T follicular helper cell (primary cell): ENCODE data around the gene RRP1.

Source experiments
- DNase-seq: peaks from one replicate; pipeline ENCODE4 v3.0.0-alpha.2; 2020; ENCODE audit warnings: low read depth

Gene RRP1

DNA sequence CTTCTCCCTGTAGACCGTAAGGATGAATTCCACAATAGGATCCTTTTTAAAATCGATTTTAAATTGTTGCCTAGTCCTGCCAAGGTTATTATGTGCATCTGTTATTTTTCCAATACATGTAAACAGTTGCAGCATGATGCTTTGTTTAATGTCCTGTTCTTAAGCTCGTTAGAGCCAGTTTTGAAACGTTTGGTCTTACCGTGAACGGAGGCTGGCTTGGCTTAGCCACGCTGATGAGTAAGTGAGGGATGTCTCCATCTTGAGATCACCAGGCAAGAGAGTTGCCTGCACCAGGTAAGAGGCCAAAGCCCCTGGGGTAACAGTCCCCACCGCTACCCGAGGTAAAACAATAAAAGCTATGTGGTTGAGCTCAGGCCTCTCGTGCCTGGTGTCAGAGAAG is 30.6 kb upstream of the RRP1 start:
- DNase-seq, result no peak

DNA sequence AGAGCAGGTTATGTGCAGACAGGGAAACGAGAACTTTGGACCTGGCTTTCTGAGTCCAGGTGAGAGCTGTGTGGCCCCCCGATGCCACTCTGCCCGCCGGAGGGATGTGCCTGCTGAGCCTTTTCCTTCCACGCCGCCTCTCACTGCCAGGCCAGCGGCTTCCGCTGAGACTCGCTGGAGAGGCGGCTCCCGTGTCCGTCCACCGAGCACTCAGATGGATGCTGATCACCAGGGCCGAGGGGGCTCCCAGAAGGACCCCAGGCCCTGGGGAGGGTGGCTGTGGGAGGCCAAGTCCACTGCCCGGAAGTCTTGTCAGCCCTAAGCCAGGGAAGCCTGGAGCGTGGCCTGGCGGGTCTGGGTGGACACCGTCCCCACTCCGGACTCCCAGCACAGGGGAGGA is 29.7 kb upstream of the RRP1 start:
- DNase-seq, result no peak

DNA sequence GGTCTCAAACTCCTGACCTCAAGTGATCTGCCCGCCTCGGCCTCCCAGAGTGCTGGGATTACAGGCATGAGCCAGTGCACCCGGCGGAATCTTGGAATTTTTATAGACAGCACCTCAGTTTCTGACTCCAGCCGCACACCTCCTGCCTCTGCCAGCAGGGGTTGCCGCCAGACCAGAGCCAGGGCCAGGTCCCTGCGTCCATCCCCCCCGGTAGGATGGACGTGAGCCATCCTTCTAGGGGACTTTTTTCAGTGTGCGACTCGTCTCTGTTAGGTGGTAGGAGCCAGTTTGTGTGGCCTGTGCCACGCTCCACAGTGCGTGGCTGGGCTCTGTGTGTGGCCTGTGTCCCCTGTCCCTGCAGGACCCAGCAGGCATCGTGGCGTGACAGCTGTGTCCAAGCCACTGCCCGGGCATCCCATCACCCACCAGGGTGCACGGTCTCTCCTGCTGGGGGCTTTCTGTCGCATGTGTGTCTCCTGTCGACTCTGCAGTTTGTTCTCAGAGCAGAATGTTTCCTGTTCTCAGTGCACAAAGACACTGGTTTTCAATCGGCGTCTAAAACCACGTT is 28.9 kb upstream of the RRP1 start:
- DNase-seq, result no peak

DNA sequence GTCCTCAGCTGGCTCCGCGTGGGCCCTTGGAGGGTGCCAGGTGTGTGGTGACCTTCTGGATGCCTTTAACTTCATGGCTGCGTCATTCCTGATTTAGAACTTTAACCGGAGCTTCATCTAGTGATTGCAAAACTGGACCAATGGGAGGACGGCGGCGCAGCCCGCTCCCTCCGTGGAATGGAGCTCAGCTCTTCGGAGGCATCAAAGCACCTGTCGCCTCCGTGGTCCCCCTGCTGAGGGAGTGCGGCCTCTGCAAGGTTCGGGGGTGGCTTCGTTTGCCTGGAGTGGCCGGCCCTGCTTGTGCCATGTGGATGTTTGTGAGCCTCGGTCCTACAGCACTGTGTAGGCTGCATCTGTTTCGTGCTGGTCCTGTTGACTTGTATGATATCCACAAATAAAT is 27.5 kb upstream of the RRP1 start:
- DNase-seq, result no peak

DNA sequence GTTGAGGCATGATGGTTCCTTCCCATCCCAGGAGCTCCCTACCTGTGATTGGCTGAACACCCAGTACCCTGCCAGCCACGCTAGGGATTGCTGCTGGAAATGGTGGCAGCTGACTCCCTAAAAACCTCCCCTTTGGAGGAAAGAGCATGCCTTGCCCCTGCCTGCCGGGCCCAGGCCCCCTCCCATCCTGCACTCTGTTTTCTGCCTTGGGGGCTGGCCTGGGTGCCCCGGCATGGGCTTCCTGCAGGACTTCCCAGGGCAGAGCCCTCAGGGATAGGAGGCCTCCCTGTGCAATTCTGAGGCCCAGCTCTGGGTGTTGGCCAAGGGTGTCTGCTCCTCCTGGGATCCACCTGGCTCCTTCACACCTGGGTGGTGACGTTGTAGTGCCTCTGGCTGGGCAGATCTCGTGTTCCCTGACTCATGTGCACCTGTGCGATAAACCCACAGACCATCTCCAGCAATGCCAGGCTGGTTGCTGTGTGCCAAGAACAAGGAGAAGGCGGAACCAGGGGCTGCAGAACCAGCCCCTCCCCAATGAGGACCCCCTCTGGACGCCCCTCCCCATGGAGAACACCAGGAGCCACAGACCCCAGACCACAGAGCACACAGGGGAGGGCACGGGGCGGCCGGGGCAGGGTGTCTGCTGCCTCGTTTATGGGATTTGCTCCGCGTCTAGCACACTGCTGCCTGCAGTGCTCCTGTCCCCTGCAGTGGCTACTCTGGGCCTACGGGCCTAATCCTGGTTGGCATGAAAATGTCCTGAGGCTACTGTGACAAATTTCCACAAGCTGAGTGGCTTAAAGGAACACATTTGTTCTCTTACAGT is 26.9 kb upstream of the RRP1 start:
- no peak for DNase-seq

DNA sequence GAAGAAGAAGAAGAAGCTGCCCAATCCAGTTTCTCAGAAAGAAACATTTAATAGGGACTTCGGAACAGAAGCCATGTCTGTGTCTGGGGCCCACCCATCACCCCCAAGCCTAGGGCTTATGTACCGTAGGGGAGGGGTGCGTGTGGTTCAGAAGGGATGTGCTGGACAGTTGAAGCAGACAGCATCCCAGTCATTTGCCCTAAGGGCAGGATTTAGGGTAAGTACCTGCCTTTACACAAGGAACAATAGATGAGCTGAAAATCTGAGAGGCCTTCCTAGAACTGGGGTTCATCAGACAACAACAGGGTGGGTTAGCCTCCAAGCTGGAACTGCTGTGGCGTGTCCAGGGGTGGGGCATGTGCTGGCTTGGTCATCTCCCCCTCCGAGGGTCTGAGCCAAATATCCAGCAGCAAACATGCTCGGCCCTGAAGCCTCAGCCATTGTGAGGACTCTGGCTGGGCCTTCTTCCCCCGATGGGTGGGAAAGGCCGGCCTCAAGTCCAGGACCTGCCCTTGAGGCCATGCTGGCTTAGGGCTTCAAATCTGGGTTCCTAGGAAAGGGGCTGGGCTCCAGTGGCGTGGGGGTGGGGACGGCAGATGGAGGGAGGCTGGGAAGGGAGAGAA is 25.4 kb upstream of the RRP1 start:
- no peak for DNase-seq

DNA sequence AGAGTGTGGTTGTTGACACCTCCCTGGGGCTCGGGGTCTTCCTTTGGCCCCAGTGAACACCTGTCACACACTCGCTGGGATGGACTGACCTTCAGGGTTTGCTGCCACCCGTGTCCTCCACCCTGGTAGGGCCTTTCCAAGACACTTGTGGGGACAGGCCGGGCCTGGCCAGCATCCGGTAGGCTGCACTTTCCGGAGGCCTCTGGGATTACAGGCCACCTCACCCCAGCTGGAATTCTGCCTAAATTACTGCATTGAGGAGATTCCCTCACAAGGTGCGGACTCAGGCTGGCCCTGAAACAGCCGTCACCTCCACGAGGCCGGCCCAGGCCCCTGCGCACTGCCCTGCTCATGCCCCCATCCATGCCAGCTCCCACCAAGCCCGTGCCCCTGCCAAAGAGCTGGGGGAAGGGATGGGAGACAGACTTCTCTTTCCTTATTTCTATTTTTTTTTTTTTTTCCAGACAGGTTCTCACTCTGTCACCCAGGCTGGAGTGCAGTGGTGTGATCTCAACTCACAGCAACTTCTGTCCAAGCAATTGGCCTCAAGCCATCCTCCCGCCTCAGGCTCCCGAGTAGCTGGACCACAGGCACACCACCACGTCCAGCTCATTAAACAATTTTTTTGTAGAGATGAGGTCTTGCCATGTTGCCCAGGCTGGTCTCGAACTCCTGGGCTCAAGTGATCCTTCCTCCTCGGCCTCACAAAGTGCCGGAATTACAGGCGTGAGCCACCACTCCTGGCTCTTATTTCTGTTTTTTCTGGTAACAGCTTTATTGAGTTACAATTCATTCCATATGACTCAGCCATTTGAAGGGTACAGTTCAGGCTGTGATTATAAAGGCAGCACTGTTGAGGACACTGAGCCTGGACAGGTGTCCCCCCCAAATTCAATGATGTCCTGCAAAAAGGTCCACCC is 24.5 kb upstream of the RRP1 start:
- no peak for DNase-seq

DNA sequence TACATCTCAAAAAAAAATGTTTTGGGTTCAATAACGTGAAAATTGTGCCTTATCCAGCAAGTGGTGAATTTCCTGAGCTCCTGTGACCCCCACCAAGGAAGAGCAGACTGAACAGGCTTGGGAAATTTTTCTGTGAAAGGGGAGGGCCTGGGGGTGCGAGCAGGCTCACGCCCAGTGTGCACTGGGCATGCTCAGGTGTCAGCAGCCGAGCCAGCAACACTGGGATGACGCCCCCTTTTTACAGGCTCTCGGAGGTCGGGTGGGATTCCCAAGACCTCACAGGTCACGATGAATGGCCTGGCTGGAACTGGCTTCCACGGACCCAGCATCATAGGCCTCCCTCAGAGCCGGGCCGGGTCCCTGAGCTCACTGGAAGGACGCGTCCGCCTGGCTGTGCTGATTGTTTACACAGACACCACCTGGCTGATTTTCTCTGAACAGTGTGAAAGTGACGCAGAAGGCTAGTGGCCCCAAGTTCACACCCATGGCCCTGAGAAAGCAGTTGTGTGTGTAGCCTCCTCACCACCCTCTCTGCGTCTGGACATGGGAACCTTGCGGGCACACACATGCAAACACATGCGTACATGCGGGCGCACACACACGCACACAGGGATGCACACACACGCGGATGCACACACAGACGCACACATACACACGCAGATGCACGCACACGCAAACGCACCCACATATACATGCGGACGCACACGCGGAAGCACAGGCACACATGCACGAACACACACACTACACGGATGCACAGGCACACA is 22.5 kb upstream of the RRP1 start:
- DNase-seq, result no peak

DNA sequence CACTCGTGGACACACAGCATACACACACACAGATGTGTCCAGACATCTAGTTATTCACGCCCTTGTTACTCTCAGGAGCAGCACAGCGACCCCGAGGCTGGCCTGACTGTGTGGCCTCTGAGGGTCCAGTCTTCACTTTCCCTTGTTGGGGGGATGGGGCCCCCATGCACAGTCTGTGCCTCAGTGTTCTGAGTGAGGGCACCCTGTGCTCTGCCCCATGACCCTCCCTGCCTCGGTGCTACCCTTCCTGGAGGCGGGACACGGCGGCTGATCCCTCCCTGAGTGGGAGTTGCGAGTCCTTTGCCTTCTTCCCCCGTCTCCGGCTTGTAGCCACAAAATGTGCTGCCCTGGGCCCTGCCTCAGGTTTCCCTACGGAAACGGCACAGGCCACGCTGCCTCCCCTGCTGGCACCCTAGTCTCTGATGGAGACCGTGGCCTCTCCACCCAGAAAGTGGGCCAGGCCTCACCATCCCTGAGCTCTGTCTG is 21.8 kb upstream of the RRP1 start:
- no peak for DNase-seq

DNA sequence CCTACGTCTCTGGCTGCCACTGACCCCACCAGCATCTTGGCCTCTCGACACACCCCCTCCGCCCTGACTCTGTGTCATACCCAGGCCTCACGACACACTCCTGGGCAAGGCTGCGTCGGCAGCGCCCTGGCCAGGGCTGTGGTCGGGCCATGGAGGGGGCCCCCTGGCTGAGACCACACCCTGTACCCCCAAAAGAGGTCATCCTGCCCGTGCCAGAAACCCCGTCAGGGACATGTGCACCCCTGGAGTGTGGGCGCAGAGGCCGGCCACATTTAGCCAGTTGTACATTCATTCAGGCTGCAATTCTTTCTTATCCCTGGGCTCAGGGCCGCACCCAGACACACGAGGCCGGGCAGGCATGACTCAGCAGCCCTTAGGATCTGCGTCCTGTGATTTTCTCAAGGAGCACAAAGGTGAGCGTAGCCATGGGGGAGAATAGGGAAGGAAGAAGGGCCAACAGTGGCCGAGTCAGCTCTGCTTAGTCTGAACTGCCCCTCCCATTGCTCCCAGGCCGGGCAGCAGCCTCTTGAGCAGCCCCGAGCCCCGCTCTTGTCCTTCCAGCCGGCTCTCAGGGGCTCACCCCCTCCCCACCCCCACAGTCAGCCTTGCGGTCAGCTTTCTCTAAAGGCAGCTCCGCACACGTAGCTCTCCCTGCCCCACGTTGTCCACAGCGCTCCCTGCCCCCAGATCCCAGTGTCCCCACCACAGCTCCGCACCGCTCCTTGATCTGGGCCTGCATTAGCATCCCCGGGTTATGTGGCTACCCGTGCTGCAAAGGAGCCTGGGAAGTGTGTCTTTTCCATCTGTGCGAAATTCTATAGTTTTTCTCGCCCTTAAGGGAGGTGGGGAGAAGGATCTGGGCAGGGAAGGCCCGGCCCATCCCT is 21.2 kb upstream of the RRP1 start:
- no peak for DNase-seq

DNA sequence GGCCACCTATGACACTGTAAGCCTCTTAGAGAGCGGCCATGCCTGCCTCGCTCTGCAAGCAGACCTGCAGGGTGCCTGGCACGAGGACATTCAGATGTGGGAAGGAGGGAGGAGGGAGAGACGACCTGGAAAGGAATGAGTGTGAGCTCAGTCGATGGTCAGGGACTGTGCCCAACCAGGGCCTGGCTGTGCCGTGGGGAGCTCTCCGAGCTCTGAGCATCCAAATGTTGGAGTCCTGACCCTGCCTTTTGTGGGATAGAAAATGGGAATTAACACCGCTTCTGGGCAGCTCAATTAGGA is 20.6 kb upstream of the RRP1 start:
- DNase-seq, result no peak

DNA sequence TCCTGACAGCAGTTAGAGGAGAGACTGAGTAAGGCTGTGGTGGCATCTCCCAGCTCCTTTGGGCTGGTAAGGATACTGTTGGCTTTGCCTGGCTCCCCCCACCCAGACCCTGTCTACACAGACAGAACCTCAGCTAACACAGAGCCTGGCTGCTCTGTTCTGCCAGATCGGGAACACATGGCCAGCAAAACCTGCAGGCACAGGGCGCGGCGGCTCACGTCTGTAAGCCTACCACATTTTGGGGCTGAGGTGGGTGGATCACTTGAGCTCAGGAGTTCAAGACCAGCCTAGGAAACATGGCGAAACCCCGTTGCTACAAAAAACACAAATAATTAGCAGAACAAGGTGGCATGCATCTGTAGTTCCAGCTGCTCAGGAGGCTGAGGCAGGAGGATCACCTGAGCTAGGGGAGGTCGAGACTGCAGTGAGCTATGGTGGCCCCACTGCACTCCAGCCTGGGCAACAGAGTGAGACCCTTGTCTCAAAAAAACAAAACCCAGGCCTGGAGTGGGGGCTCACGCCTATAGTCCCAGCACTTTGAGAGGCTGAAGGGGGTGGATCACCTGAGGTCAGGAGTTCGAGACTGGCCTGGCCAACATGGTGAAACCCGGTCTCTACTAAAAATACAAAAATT is 19.9 kb upstream of the RRP1 start:
- DNase-seq, result no peak

DNA sequence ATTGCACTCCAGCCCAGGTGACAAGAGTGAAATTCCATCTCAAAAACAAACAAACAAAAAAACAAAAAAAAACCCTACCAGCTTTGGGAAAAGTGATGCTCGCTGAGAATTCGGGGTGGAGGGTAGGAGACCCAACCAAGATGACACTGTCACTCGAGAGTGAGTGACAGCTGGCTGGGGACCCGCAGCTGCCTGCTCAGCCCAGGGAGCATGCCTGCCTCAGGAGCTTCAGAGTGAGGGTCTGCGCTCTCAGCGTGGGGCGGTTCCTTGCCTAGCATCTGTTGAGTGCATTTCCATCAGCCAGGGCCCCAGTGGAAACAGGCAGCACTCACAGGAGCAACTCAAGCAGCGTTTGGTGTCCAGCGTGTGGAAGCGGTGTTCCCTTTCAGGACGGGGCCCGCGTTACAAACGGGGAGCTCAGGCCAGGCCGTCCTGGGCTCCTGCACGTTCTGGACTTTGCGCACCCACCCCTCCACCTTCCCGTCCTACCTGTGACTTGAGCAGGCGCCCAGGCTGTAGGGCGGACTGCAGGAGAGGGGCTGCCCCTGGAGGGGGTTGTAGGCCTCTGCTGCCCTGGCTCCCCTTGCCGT is 19.2 kb upstream of the RRP1 start:
- no peak for DNase-seq

DNA sequence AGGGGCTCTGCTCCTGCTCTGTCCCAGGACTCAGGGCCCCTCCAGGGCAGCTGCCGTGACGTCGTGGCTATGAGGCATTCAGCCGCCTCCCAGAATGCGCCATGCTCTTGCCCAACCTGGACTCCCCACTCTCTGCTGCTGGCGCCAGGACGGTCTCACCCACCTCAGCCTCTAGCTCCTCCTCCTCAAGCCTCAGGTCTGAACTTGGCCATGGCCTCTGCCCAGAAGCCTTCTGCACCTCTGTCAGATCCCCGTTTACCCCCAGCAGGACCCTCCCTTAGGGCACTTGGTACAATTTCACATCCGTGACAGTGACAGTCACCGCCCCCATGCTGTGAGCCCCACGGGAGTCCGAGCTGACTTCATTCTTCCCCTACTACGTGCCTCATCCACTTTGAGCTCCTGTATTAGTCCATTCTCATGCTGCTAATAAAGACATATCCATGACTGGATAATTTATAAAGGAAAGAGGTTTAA is 18.1 kb upstream of the RRP1 start:
- DNase-seq, result no peak

DNA sequence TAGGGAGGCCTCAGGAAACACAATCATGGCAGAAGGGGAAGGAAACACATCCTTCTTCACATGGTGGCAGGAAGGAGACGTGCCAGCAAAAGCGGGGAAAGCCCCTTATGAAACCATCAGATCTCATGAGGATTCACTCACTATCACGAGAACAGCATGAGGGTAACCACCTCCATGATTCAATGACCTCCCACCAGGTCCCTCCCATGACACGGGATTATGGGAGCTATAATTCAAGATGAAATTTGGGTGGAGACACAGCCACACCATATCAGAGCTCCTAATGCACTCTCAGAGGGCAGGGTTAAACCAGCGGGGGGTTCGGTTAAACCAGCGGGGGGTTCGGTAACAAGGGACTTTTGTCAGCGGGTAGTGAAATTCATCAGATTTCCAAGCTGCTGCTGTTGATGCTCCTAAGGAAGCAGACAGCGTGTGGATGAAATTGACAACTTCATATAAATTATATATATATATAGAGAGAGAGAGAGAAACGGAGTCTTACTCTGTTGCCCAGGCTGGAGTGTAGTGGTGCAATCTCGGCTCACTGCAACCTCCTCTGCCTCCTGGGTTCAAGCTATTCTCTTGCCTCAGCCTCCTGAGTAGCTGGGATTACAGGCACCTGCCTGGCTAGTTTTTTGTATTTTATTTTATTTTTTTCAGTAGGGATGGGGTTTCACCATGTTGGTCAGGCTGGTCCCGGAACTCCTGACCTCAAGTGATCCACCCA is 17.5 kb upstream of the RRP1 start:
- DNase-seq, result no peak

DNA sequence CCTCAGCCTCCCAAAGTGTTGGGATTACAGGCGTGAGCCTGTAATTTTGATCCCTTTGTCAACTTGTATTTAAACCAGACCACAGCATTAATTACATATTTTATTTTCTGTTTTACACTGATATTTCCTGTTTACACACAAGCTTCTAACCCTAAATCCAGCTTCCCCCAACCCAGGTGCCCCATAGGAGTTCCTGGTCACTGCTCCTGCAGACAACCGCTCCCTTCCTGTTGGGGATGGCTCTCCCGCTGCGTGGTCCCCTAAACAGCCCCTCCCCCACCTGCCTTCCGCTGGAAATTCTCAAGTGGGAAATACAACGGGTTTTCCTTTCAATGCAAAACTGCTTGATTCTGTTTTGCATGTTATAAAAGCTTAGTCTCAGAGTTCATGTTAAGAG is 17.0 kb upstream of the RRP1 start:
- no peak for DNase-seq

DNA sequence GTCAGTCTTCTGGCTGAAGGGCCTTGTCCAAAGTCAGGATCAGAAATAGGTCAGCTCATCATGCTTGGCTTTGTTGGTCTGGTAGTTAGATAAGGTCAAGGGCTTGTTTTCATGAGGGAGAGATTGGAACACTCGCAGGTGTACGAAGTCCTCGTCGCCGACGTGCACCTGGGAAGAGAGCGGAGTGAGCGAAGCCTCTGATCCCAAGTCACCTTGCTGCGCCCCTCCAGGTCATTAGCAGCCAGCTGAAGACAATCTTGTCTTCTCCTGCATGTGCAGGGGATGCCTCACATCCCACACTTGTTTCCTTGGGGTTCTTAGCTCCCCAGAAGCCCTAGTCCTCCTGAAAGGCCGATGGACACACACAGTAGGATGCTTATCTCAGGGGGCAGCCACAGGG is 15.2 kb upstream of the RRP1 start:
- no peak for DNase-seq

DNA sequence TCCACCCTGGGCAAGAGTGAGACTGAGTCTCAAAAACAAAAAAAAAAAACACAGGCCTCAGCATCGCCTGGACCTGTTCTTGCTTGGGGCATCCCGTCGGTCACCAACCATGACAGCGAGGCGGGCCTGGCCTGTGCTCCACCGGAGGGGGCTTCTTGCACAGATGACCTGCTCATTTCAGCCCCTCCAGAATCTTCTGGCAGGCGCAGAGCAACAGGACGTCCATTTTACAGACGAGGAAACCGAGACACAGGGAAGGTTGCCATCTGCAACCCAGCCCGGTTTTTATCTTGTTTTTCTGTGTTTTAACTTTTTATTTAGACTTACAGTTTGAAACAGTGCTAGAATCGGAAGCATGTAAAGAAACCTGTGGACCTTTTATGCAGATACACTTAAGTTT is 14.2 kb upstream of the RRP1 start:
- DNase-seq, result no peak
